HL-60 (cell line): ENCODE data around the gene JMY.

Experiments used
- DNase-seq, 2 experiments: peaks; one replicate each; pipeline ENCODE4 v3.0.0-alpha.2; 2010 to 2020; ENCODE audit warnings: low read depth in 1 of 2, low spot score in 1 of 2
- H3K27ac ChIP-seq: fragments of 250-450 bp; sonication (Bioruptor Pico); replicated peaks from 2 replicates; pipeline ENCODE4 v1.5.1; 2020; ENCODE audit warnings: mild to moderate bottlenecking, moderate library complexity
- H3K27me3 ChIP-seq: fragments of 250-450 bp; sonication (Bioruptor Pico); 2 replicates; pipeline ENCODE4 v1.5.1; 2021; ENCODE audit warnings: mild to moderate bottlenecking, moderate library complexity; ENCODE audit not compliant: insufficient read depth, poor library complexity, severe bottlenecking
- H3K4me3 ChIP-seq: replicated peaks from 2 replicates; pipeline ENCODE4 v1.5.1; 2011; ENCODE audit warnings: mild to moderate bottlenecking, control low read depth, low read length; ENCODE audit not compliant: insufficient read depth
- GABPA ChIP-seq: IDR thresholded peaks from 2 replicates; pipeline ENCODE4 v1.6.1; 2012; ENCODE audit warnings: low read depth
- POLR2AphosphoS5 ChIP-seq: IDR thresholded peaks from 2 replicates; pipeline ENCODE4 v1.6.1; 2012; ENCODE audit warnings: low read depth
- SPI1 ChIP-seq: IDR thresholded peaks from 2 replicates; pipeline ENCODE4 v1.6.1; 2012; ENCODE audit warnings: low read depth, mild to moderate bottlenecking, borderline replicate concordance
- TF ChIP-seq, protein P1 (sequence below): IDR thresholded peaks from 2 replicates; pipeline ENCODE4 v1.6.1; 2012; ENCODE audit warnings: low read depth; ENCODE audit not compliant: insufficient replicate concordance
- TF ChIP-seq, protein P2 (sequence below): IDR thresholded peaks from one replicate; pipeline ENCODE4 v1.5.1; 2011; ENCODE audit warnings: low read length, control low read depth, inconsistent platforms; ENCODE audit not compliant: insufficient read depth

Gene JMY

DNA sequence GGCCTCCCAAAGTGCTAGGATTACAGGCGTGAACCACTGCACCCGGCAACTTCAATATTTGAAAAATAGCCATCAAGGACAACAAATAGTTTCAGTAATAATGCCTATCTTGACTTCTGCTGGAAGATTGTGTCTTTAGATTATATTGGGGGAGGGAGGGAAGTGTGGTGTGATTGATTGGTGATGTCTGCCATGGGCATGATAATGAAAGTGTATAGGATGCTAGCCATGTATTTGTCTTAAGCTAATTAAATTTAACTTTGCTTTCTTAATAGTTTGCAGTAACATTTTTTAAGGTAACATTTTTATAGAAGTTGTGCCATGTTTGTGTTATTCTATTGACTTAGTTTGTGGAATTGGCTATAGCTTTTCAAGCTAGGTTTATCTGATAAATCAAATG is 4.6 kb downstream of the JMY start:
- no peak overlapping the region for H3K4me3 ChIP-seq

DNA sequence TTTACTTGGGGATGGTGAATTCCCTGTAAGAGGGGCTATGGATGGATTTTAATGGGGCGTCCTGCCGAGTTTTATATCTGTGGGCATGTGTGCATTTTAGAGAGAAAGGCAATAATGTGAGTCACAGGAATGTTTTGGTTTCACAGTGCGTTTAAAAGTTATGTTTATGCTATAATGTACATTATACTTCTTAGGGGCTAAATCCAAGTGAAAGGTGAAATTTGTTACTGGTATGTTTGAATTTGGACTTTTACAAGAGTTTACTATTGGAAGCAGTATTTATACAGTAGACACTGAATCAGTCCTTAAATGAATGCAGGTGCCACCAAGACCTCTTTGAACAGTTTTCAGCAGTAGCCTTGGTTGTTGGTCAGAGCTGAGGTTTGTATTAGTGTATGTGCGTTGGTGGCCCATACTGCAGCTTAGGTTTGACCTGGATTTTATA is 5.6 kb downstream of the JMY start:
- TF ChIP-seq POLR2AphosphoS5 (no peak), SPI1 (no peak), GABPA (no peak)
- TF ChIP-seq, protein P1, sequence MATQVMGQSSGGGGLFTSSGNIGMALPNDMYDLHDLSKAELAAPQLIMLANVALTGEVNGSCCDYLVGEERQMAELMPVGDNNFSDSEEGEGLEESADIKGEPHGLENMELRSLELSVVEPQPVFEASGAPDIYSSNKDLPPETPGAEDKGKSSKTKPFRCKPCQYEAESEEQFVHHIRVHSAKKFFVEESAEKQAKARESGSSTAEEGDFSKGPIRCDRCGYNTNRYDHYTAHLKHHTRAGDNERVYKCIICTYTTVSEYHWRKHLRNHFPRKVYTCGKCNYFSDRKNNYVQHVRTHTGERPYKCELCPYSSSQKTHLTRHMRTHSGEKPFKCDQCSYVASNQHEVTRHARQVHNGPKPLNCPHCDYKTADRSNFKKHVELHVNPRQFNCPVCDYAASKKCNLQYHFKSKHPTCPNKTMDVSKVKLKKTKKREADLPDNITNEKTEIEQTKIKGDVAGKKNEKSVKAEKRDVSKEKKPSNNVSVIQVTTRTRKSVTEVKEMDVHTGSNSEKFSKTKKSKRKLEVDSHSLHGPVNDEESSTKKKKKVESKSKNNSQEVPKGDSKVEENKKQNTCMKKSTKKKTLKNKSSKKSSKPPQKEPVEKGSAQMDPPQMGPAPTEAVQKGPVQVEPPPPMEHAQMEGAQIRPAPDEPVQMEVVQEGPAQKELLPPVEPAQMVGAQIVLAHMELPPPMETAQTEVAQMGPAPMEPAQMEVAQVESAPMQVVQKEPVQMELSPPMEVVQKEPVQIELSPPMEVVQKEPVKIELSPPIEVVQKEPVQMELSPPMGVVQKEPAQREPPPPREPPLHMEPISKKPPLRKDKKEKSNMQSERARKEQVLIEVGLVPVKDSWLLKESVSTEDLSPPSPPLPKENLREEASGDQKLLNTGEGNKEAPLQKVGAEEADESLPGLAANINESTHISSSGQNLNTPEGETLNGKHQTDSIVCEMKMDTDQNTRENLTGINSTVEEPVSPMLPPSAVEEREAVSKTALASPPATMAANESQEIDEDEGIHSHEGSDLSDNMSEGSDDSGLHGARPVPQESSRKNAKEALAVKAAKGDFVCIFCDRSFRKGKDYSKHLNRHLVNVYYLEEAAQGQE: no peak
- TF ChIP-seq, protein P2, sequence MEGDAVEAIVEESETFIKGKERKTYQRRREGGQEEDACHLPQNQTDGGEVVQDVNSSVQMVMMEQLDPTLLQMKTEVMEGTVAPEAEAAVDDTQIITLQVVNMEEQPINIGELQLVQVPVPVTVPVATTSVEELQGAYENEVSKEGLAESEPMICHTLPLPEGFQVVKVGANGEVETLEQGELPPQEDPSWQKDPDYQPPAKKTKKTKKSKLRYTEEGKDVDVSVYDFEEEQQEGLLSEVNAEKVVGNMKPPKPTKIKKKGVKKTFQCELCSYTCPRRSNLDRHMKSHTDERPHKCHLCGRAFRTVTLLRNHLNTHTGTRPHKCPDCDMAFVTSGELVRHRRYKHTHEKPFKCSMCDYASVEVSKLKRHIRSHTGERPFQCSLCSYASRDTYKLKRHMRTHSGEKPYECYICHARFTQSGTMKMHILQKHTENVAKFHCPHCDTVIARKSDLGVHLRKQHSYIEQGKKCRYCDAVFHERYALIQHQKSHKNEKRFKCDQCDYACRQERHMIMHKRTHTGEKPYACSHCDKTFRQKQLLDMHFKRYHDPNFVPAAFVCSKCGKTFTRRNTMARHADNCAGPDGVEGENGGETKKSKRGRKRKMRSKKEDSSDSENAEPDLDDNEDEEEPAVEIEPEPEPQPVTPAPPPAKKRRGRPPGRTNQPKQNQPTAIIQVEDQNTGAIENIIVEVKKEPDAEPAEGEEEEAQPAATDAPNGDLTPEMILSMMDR: no peak
- Histone ChIP-seq H3K27ac (no peak overlapping the region), H3K4me3 (no peak overlapping the region), H3K27me3 (no peaks in the 10 kb centered on the region)
- DNase-seq: no peak

More for the DNA sequence above, 4.6 kb downstream of the JMY start:
- H3K27me3 ChIP-seq: no peaks in the 10 kb centered on the region
- DNase-seq: no peak
- H3K27ac ChIP-seq: no peak overlapping the region
- TF ChIP-seq GABPA (no peak), SPI1 (no peak)
- TF ChIP-seq, protein P1: no peak
- TF ChIP-seq, protein P2: no peak

DNA sequence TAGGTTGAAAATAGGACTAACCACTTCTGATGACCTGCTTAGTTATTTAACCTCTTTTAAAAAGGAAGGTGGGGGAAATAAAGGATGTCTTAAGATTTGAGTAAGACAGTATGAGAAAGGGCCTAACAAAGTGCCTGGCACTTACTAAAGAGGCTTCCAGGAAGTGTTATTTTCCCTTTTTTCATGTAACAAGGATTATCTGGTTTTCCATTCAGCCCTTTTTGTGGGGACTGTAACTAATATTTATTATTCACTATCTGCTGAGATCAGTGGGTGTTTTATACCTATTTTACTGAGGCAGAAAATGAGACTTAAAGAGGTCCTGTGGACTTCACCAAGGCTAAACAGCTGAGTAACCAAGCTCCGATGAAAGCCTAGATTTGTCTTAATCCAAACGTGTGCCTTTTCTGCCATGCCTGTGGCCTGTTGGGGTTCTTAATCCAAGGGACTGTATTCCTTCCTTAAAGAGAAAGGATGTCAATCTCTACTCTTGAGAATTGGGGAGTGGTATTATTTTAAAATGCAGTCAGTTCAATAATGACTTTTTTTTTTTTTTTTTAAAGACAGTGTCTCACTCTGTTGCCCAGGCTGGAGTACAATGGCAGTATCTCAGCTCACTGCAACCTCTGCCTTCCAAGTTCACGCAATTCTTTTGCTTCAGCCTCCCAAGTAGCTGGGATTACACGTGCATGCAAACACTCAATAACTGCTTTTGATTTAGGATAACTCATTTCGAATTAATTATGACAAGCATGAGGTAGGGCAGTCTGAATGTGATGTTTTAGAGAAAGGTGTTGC is 6.5 kb downstream of the JMY start:
- no peak overlapping the region for H3K4me3 ChIP-seq
- no peak overlapping the region for H3K27ac ChIP-seq
- no peak for DNase-seq
- no peak for TF ChIP-seq POLR2AphosphoS5
- TF ChIP-seq, protein P2: no peak
- TF ChIP-seq, protein P1: no peak
- TF ChIP-seq GABPA: no peak
- TF ChIP-seq SPI1: no peak
- no peaks in the 10 kb centered on the region for H3K27me3 ChIP-seq
